AG09309 (cell line): ENCODE data around the gene TYW1B.
"Not testable (repeated sequence)": the region's sequence is repeated elsewhere in the genome, so short reads cannot be mapped to it uniquely, and the experiment has no call there.

Experiments
- DNase-seq: peaks from one replicate; pipeline ENCODE4 v3.0.0-alpha.2; 2010; ENCODE audit warnings: low read depth
- H3K4me3 ChIP-seq: 2 replicates; pipeline ENCODE4 v1.5.1; 2011; ENCODE audit warnings: mild to moderate bottlenecking, low read depth, low read length, moderate library complexity; ENCODE audit not compliant: control insufficient read depth
- TF ChIP-seq, protein P1 (sequence below): IDR thresholded peaks from 2 replicates; pipeline ENCODE4 v1.5.1; 2011; ENCODE audit warnings: mild to moderate bottlenecking, low read depth, low read length, inconsistent platforms; ENCODE audit not compliant: insufficient read depth, control insufficient read depth; ENCODE audit errors: missing control alignments

Gene TYW1B

DNA sequence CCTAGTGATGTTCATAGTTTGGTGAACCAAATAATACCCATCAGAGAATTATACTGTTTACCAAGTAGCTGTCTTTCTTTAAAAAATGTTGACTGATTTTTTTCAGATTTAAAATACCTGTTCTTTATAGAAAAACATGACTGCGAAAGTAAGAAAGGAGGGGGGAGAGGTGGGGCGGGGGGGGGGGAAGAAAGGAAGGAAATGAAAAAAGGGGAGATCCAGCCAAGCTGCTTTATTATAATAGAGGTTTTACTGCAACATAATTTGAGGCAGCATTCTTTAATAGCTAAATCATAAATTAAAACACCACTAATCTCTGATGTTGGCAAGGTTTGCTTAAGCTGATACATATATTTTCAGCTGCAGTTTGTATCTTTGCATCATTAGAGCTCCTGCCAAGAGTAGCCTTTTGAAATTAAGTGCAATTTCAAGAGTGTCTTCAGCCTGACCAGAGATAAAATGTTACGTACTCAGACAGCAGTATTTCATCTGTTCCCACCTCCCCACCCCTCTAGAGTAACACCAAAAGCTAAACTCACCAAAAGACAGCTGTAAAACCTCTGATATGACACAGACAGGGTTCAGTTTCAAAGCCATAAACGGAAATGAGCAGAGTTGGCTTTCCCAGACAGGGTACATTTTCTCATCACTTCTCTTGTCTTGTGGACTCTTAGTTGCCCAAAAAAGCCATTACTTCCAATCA, 202.1 kb downstream of the TYW1B start:
- not testable (repeated sequence) for DNase-seq, H3K4me3 ChIP-seq

GRCh38 chr7:72622532-72622931, 205.5 kb downstream of the TYW1B start:
- TF ChIP-seq, protein P1, sequence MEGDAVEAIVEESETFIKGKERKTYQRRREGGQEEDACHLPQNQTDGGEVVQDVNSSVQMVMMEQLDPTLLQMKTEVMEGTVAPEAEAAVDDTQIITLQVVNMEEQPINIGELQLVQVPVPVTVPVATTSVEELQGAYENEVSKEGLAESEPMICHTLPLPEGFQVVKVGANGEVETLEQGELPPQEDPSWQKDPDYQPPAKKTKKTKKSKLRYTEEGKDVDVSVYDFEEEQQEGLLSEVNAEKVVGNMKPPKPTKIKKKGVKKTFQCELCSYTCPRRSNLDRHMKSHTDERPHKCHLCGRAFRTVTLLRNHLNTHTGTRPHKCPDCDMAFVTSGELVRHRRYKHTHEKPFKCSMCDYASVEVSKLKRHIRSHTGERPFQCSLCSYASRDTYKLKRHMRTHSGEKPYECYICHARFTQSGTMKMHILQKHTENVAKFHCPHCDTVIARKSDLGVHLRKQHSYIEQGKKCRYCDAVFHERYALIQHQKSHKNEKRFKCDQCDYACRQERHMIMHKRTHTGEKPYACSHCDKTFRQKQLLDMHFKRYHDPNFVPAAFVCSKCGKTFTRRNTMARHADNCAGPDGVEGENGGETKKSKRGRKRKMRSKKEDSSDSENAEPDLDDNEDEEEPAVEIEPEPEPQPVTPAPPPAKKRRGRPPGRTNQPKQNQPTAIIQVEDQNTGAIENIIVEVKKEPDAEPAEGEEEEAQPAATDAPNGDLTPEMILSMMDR = no peak
- DNase-seq = no peak
- H3K4me3 ChIP-seq = no peak overlapping the region

DNA sequence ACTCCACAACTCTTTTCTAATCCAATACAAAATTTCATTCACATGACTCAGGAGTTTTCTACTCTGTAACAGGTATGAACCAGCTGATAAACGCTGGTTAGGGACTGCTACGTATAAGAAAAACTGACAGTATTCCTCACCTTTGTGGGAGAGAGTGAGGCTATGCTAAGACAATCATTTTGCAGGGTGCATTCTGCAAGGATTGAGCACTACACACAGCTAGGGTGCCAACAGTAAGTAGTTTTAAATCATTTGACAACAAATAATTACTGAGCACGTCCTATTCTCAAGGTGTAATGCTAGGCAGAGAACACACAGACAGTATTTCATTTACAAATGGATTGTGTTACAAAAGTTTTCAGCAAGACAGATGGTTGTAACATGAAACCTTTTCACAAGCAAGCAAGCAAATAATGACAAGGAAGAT, 206.2 kb downstream of the TYW1B start:
- not testable (repeated sequence) for H3K4me3 ChIP-seq, DNase-seq

- not testable (repeated sequence) for H3K4me3 ChIP-seq, DNase-seq
Observed at GRCh38 chr7:72620923-72621322, 207.1 kb downstream of the TYW1B start.

DNA sequence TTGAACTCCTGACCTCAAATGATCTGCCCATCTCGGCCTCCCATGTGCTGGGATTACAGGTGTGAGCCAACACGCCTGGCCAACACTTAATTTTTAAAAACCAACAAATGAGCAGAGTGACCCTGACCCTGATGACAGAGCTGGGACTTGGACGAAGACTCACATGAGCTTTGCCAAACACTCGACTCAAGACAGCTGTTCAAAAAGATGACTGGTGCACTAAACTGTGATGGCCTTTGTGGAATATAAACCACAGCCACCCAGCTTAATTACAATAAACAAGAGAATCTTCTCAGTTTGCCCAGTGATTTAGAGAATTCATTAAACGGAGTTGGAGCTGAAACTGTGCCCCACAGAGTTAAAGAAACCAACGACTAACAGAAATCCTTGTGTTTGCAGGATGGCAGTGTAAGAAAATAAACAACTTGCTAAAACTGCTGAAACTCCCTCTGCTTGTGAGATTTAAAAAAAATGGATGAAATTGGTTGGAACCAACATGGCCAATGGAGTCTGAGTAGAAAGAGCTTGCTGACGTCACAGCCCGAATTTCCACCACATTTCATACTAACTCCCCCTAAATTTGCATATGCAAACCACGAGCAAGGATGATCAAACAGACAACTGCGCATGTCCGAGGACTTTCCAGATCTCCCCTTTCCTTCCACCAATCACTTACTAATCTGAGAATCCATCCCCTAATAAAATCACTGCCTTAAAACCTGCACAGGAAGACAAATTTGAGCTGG, 209.4 kb downstream of the TYW1B start:
- H3K4me3 ChIP-seq, DNase-seq: not testable (repeated sequence)

GRCh38 chr7:72609761-72610160, 218.2 kb downstream of the TYW1B start:
- not testable (repeated sequence) for H3K4me3 ChIP-seq, DNase-seq

DNA sequence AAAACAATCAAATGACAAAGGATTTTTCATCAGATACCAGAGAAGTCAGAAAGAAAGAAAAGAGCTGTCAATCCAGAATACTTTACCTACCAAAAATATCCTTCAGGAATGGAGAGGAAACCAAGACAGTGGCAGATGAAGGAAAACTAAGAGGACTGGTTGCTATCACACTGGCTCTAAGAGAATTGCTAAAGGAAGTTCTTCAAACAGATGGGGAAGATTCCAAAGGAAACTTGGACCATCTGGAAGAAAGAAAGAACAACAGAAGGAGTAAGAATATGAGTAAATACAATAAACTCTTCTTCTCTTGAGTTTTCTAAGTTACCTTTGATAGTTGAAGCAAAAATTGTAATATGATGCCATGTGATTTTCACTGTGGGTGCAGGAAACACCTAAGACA, 220.0 kb downstream of the TYW1B start:
- H3K4me3 ChIP-seq, DNase-seq: not testable (repeated sequence)

- H3K4me3 ChIP-seq, DNase-seq: not testable (repeated sequence)
Observed at GRCh38 chr7:72605863-72606431, 222.1 kb downstream of the TYW1B start.

GRCh38 chr7:72604771-72605611, 223.0 kb downstream of the TYW1B start:
- H3K4me3 ChIP-seq, DNase-seq: not testable (repeated sequence)

DNA sequence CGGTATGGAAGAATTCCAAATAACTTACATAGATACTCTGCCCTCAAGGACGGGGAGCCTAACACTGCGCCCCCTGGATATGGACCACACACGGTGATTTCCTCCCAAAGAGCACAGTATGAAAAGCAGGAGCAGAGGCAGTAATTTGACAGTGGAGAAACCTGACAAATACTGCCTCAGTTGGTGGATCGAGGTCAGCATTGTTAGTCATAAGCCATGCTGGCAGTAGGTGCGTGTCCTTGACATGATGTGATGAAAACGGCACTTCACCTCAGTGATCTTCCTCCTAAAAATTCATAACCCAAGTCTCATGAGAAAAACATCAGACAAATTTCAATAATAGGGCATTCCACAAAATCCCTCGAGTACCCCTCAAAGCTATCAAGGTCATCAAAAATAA, 224.5 kb downstream of the TYW1B start:
- DNase-seq, H3K4me3 ChIP-seq: not testable (repeated sequence)

DNA sequence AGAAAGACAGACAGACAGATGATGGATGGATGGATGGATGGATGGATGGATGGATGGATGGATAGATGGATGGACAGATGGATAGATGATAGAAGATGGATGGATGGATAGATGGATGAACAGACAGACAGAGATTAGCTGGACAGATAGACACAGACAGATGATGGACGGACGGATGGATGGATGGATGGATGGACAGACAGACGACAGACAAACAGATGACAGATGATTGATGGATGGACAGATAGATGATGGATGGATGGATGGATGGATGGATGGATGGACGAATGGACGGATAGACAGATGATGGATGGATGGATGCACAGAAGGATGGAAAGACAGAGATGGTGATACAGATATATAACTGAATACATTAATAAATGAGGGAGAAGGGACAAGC, 224.9 kb downstream of the TYW1B start:
- no peak overlapping the region for H3K4me3 ChIP-seq
- no peak for DNase-seq
- TF ChIP-seq, protein P1 = no peak

- not testable (repeated sequence) for H3K4me3 ChIP-seq, DNase-seq
Observed at GRCh38 chr7:72601683-72602082, 226.3 kb downstream of the TYW1B start.

DNA sequence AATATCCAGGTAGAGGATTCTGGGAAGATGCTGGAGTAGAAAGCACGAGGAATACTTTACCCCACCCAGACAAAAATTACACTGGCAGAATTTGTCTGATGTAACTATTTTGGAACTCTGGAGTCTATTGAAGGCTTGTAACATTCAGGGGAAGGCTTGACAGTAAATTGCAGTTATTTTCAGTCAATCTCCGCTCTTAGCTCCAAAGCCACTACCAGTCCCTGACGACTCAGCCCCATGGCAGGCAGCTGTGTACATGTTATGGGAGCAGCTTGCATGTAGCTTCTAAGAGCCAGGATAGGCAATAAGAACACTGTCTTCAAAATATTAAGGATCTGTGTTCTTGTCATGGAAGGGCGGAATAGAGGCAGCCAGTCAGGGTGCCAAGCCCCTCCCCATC, 238.0 kb downstream of the TYW1B start:
- DNase-seq, H3K4me3 ChIP-seq: not testable (repeated sequence)

DNA sequence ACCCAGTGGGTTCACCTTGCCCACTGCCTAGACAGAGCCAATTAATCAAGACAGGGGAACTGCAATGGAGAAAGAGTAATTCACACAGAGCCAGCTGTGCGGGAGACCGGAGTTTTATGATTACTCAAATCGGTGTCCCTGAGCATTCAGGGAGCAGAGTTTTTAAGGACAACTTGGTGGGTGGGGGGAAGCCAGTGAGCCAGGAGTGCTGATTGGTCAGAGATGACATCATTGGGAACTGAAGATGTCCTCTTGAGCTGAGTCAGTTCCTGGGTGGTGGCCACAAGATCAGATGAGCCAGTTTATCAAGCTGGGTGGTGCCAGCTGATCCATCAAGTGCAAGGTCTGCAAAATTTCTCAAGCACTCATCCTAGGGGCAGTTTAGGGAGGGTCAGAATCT, 240.7 kb downstream of the TYW1B start:
- not testable (repeated sequence) for H3K4me3 ChIP-seq, DNase-seq

DNA sequence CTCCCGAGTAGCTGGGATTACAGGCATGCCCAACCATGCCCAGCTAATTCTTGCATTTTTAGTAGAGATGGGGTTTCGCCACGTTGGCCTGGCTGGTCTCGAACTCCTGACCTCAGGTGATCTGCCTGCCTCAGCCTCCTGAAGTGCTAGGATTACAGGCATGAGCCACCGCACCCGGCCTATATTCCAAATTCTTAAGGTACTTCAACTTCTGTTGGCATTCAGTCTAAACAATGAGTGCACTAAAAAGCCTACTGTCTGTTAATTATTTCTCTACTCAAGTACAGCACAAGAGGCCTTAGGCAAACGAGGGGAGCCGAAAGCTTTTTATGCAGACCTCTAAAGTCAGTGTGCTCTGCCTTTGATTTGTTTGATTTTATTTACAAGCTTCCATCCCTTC, 243.4 kb downstream of the TYW1B start:
- not testable (repeated sequence) for DNase-seq, H3K4me3 ChIP-seq
